CD4-positive, alpha-beta T cell treated with Interleukin-2 at 100 ng/mL for 4 hours (primary cell): ENCODE measurements around the gene PTPN3.

Experiments
- DNase-seq: peaks from one replicate; pipeline ENCODE4 v3.0.0-alpha.2; 2020; ENCODE audit warnings: low spot score

The PTPN3 gene

DNA sequence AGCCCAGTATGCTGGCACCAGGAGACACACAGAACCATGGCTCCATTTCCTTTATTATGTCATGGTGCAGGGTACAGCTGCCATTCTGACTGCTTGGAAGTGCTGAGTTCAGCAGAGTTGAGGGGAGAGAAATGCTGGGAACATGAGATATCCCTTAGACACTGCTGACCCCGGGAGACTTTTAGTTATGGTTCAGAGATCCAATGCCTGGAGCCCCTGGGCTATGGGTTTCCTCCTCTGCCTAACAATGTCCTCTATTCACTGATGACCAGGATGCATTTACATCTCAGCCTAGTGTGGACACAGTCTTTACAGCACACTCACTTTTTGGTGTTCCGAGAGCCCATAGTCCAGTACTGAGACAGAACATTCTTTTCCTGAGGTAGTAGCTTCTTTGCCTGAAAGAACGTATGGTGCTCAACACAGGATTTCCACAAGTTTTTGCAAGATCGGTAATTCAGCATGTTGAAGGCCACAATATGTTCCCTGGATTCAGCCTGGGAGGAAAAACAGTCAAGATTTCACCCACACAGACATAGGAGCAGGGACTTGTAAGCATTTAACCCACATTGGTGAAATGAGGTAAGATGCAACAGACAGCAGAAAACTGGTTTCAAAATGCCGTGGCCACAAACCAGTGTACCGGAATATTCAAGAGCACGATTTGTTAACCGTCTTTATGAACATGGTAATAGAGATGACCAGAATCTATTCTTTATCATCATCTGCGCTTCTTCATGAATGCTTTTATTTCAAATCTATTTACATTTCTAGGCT, 71.3 kb downstream of the PTPN3 start:
- DNase-seq: no peak

DNA sequence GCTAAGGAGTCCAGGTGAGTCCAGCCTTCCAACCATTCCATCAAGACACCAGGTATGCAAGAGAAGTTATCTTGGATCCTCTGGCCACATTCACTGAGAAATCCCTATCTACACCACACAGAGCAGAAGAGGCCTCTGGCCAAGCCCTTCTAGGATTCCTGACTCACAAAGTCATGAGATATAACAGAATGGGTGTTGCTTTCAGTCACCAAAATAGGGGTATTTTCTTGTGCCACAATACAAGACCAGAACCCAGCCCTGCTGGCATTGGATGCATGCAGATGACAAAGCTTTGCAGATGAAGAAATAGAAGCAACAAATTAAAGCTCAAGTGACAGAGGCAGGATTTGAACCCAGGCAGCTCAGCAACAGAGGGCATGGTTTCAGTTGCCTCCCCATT, 73.5 kb downstream of the PTPN3 start:
- DNase-seq: no peak

DNA sequence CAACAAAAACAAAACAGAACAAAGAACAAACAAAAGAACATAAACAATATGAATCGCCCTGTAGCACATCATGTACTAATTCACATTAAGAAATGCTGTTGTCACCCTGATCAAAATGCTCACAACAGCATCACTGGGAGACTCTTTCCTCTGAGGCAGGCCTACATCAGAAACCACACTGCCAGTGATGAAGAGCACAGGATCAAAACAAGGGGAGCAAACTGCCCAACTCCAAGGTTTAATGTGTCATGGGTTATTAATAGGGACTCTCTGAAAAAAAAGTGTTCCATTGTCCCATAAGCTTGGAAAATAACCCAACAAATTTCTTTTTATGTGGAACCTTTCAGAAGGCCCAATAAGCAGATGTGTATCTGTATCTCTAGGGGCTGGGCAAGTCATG, 74.2 kb downstream of the PTPN3 start:
- no peak for DNase-seq

DNA sequence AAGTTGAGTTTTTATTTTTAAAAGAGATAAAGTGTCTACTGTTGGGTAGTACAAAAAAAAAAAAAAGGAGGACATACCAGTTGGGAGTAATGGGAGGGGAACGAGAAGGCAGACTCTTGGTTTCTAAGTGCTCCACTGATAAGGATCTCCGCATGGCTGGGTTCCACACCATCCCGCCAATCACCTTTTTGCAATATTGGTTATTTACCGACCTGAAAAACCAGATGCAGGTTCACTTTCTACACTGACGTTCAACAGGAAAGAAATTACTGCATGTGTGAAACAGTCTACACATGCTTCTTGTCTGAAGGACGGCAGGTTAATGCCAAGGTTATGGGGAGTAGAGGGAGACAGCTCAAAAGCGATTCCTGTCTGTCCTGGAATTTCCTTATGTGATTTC, 75.5 kb downstream of the PTPN3 start:
- no peak for DNase-seq

DNA sequence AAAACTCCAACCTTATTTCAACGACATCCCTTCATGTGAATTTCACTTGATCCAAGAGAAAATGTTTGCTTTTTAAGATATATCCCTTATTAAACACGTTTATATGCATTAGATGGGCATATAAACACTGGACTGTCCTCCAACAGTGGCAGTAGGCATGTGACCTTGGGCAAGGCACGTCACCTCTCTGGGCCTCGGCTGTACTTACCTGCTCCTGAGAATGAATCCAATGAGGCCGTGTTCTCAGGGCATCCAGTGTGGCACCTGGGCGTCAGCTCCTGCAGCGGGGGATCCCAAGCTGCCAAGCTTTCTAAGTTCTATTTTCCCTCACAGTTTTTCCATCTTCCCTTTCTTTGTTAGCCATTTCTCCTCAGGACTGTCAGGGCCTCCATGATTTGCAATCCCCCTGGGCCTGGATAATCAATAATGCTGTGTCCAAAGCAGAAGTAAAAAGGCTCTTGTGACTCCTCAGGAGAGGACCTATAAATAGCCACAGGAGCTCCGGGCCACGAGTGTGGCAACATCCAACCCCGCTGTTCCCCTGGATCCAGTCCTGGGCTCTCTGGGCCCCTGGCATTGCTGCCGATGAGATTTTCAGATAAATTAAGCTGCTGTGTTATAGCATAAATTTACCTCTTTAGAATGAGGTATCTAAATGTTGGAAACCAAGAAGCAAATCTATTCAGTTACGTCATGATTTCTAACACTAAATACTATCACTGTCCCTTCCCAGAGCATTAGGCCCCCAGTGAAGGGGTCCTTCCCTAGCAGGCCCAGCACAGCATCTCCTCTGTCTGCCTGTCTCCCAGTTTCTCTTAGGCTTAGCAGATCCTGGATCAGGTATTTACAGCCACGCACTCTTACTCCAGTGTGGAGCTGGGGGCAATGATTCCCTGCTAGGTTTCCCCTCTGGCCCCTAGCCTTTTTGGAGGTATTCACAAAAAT, 76.8 kb downstream of the PTPN3 start:
- DNase-seq: no peak

DNA sequence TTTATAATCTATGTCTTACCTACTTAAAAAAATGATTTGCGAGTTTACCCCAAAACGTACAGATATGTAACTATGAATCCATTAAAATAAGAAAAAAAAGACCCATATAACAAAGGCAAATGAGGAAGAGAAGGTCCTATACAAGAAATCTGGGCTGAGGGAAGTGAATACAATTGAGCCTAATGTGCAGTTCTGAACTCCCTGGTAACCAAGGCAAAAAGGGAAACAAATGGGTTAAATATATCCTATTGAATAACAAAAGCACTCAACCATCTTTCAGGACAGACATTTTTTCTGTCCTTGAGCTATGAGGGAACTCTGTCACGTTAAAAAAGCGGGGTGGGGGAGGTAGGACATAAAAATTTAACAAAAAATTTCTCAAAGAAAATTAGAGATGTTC, 78.6 kb downstream of the PTPN3 start:
- no peak for DNase-seq

DNA sequence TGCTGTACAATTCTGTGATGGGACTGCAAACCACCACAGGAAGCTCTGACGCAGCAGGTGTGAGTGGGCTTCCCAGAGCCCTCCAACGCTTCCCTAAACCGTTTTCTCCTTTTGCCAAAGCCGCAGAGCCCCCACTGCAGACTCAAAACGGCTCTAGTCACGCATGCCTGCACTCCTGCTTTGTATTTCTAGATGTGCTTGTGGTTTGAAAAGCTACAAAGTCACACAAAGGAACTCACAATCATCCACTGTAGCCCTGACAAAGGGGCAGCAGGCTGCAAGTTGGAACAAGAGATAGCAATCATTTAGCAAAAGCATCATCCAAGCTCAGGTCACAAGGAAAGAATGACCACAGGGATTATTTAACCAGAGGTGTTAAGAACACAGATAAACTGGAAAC, 79.3 kb downstream of the PTPN3 start:
- no peak for DNase-seq

DNA sequence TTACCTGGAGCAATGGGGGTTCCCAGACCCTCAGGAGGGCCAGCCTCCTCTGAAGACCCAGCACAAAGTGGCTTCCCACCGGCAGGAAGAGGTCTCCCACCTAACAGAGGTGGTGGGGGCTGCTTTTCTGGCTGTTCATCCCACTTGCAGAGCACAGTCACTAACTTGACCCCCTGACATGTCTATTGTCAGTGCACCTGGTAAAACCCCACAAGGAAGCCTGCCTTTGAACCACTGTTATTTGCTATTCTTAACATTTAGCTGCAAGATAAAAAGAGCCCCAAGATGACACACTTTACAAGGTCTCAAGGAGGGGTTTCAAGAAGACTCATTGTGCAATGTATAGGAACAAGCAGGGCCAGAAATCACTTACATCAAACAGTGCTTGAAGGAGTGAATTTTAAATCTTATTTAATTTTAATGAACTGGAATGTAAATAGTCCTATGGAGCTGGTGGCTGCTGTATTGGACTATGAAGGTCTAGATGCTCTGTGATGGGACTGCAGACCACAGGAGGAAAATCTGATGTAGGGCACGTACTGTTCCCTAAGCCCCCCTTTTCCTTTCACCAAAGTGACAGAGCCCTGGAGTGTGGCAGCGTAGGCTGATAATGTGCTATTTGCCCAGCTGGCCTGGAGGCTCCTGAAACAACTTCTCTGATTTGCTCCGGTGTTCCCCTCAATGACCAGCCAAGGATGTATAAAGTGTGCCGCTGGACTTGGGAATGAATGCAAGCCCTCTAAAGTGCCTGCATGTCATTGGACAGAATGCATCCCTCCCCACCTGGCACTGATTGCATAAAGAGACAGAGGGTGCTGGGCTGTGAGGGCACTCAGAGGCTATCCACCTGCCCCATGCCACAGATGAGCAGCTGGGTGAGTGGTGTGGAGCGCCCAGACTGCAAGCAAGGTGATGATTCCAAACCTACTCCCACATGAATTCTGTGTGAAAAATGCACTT, 80.2 kb downstream of the PTPN3 start:
- DNase-seq: no peak

DNA sequence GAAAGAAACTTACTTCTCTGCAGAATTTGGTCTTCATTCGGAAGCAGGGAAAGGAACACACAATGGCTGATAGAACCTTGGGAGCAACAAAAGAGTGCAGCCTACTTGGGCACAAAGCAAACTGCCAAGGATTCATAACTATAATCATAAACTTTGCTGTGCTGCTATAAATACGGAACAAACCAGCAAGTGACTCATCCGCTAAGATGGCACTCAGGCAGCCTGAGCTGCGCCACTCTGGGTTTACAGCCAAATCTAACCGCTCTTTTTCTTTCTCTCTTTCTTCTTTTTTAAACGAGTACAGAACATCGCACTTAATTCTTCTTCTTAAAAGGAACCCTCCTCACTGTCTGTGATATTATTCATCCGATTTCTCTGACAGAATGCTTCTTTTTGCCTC, 81.1 kb downstream of the PTPN3 start:
- no peak for DNase-seq

DNA sequence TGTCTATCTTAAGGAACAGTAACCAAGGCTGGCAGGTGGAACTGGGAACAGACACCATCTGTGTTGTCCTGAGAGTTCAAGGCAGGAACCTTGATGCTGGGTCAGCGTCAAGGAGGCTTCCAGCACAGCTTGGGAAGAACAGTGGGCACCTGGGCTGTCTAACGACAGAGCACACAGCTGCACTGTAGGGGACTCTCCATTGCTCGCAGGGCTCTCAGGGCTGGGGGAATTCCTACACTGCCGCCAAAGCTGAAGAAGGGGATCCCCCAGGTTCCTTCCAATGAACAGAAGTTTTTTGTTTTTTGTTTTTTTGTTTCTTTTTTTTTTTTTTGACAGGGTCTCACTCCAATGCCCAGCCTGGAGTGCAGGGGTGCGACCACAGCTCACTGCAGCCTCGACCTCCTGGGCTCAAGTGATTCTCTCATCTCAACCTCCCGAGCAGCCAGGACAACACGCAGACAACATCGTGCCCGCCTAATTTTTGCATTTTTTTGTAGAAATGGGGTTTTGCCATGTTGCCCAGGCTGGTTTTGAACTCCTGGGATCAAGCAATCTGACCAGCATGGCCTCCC, 81.9 kb downstream of the PTPN3 start:
- DNase-seq: no peak

DNA sequence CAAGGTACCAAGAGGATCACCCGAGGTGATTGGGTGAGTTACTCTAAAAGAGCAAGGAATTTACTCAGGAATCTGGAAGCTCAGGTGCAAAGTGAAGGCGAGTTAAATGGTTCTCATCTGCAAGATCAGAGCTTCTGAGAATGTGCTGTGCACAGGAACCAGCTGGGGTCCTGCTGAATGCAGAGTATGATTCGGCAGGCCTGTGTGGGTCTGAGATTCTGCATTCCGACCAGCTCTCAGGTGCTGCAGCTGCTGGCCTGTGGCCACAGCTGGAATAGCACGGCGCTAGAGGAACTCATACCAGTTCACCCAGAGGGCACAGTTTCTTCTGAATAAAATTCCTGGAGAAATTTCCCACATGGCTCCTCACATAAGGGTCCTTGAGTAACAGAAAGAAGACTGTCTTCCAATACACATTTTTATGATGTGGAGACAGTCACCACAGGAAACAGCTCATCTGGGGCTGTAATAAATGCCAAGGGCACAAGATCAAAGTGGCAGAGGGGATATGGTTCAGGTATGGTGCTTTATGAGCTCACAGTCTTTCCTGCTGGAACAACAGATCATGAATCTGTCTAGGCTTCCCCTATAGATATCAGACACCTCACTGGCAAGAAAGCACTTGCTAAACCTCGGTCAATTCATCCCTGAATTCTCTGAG, 83.9 kb downstream of the PTPN3 start:
- DNase-seq: no peak

DNA sequence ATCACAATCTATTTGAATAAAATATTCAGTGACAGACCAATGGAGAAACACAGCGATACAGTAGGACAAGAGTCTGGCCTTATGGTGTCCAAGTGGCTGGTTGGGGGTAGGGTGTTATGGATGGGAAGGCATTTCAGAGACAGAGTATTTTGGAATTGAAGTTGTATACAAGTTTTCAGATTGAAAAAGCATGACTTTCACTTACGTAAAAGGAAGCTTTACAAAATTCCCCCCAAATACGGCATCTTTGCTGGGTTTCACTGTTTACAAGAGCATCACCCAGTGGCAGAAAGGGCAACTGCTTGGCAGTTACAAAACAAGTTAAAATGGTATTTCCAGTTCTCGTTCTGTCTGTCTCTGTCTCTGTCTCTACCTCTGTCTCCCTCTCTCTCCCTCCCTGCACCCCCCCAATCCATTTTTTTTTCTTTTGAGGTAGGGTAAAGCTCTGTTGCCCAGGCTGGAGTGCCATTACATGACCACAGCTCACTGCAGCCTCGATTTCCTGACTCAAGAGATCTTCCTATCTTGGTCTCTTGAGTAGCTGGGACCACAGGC, 86.2 kb downstream of the PTPN3 start:
- peak; percentile 2 for DNase-seq

DNA sequence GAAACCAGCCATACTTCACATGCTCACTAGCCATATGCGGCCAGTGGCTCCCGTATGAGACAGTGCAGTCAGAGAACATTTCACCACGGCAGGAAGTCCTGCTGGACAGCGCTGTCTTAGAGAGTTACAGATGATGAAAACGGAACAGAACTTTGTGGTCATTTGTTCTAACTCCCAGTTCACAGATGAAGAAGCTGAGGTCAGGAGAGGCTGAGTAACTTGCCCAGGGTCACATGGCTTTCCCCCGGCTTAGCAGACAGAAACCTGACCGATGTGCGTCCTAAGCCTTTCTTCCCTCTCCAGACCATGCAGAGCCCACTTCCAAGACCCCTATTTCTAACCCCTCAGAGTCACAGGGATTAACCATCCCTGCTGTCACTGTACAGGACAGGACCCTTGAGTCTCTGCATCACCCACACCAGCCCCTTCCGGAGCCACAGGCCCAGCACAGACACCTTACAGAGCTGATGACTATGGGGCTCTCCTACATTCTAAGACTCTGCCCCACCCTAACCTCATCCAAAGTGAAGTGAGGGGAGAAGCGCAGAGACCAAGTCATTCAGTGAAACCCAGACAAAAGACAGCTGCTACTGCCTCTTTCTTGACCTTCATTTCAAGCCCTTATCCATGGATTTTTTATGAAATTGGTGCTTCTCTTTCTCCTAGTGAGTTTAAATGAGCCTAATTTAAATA, 86.9 kb downstream of the PTPN3 start:
- DNase-seq: no peak

DNA sequence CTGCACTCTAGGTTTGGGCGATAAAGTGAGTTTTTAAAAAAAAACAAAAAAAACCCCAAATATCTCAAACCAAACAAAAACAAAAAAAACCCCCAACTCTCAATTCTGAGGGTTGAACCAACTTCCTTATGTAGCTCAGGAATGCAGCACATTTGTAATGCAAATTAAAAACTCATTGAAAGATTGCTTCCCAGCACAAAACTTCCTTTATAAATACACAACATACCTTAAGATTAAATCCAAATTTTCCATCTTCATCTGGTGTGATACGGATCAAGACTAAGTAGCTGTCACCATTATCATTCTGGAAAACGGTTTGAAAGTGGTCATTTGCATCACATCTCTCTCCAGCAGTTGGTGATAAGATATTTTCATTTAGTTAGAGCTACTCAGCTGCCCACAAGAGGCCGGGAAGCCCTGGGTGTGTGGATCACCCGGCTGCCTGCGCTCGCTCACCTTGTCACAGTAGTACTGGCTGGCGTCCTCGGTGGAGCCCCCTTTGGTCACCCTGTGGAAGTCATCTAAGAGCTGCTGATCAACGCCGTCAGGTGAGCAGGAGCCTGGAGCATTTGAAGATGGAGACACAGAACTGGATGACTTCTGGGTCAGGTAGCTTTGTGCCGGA, 88.2 kb downstream of the PTPN3 start:
- no peak for DNase-seq

DNA sequence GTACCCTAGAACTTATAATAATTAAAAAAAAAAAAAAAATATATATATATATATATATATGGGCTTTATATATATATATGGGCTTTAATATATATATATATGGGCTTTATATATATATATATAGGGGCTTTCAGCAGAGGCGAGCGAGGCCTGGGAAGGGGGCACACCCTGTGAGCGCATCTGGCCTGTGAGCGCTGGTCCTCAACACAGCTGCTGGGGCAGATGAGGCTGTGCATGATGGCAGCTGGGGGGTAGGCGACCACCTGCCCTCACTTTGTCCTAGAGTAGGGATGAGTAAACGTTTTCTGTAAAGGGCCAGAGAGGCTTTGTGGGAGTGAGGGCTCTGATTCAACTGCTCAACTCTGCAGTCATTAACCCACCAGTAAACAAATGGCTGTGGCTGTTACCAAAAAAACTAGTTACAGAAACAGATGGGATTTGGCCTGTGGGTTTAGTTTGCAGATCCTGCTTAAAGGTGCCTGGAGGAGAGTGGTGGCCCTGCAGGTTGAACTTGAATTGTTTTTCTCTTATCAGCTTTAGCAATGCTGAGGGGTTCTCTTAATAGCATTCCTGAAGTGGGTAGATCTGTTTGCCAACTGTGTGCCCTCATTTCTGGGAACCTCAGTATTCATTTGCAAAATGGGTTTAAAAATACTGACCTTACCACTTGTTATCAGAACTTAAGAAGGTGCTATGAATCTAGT, 89.2 kb downstream of the PTPN3 start:
- DNase-seq: no peak

DNA sequence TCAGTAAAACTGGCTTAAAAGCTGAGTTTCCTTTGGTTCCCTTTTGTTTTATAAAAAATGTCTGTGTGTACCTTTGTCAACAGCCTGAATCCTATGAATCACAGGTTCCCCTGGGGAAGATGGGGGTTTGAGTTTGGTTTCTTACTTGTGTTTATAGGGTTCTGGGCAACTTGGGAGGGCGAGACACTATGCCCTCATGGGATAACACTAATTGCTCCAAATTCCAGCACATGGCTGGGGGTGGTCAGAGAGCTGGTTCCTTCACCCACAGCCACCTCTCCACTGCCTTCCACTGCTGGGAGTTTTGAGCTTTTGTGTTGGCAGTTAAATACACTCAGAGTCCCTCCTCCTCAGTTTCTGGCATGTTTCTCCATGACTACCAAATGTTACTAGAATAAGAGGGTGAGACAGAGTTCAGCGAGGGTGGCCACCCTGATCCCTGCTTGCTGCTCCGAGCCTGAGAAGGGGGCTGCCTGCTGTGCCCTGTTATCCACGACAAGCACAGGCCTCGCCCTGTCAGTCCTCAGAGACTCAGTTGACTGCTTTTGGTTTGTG, 94.3 kb downstream of the PTPN3 start:
- DNase-seq: no peak

DNA sequence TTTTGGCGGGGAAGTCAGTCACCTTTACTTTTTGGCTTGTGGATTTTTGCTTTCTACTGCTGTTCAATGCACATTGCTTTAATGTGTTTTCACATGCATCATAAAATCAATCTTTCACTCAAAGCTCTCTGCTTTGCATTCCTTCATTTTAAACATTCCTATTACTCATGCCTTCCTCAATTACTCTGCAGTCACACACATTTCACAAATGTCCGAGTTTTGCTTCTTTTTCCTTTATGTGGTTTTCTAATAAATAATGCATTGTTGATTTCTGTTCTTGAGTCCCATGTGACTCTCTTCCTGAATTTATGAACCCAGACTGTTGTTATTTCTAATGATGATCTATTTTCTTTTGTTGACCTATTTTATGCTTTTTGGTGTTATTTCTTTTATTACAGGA, 95.0 kb downstream of the PTPN3 start:
- no peak for DNase-seq

DNA sequence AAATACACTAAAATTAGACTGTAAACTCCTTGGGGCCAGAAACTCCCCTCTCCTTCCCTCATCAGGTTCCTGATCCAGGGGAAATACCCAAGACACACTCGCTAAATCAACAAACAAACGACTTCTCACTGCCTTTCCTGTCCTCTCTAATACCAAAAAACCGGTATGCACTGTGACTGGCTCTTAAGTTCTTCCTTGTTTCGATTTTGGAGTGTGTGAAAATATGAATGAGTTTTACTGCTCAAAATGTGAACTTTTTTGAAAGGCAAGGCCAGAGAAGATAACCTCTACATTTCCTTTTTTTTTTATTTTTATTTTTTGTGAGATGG, 96.2 kb downstream of the PTPN3 start:
- no peak for DNase-seq
